HG03060 (cell line): ENCODE measurements around the gene DGKH.

Experiments used
- ATAC-seq: cut with Tn5 transposase; IDR thresholded peaks from one replicate; pipeline ENCODE4 v1.9.1; 2021; ENCODE audit warnings: low read depth, moderate number of reproducible peaks; ENCODE audit not compliant: unreplicated experiment

Gene DGKH

DNA sequence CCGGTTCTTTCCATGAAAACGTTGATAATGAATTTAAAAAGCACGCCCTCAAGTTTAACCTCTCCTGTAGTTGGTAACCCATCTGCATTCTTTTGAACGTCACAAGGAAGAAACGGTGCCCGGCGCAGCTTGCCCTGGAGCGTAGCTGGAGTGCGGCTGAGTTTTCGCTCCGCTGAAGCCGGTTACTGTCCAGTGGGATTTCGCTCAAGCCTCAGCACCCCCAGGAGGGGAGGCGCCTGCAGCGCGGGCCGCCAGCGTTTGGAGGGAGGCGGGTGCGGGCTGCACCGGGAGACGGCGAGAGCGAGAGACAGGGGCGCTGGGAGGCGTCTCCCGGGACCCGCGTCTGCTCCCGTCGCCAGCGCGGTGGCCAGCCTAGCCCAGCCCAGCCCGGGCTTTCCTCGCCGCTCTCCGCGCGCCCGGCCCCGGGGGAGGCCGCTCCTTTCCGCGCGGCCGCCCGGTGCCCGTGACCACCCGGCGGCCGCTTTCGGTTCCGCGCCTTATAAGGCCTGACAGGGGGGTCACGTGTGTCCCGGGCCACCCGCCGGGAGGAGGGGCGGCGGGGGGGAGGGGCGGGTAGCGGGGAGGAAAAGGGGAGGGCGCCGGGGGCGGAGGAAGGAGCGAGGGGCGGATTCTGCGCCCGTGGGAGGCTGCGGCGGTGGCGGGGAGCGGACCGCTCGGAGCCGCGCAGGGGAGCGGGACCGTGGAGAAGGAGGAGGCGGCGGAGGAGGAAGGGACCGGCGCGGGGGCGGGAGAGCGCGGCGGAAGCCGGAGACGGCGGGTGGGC is 8.3 kb upstream of the DGKH start:
- no peak for ATAC-seq

DNA sequence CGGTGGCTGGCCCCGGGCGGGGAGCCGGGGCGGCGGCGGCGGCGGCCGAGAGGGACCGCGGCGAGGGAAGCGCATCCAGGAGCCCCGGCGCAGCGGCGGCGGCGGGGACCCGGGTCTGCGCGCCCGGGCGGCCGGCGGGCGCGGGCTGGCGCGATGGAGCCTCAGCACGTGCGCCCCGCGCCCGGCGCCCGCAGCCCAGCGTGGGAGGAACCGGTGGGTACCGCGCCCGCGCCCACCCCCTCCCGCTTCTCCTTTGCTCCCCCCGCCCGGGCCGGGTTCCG is 7.8 kb upstream of the DGKH start:
- no peak for ATAC-seq

DNA sequence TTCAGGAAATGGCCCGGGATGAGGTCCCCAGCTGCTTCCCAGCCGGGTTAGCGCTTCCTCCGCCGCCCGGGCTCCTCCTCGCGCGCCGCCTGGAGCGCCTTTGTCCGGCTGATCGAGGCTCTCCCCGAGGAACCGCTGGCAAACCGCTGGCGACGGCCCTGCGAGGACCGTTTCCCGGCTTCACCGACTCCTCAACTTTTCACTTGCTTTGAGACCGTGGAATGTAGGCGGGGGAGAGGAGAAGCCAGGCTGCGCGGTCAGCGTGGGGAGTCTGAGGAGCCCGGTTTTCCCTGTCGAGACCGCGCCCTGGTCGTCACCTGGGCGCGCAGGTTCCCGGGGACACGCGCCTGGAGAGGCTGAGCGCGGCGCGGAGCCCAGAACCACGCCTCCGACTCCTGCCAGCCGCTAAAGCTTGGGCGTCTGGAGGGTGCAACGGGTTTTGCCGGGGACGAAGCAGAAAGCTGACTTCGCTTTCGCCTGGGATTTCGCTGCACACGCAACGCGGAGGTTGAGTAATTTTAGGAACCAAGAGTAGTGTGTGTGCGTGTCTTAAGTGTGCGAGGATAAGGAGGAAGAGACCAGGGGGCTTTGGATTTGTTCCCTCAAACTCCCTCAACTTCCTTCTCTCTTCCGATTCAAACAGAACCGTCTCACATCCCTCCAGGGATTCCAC is 7.3 kb upstream of the DGKH start:
- no peak for ATAC-seq

GRCh38 chr13:42041684-42042035 is 6.8 kb upstream of the DGKH start:
- no peak for ATAC-seq

DNA sequence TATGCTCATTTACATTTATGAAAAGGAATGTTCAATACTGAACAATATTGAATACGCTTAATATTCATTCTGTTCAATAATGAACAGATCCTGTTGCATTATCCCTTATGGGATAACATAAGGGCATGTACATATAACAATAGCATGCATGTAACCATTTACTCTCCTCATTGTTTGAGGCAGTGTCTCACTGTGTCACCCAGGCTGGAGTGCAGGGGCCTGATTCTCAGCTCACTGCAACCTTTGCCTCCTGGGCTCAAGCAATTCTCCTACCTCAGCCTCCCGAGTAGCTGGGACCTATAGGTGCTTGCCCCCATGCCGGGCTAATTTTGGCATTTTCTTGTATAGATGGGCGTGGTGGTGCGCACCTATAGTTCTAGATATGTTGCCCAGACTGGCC is 4.8 kb upstream of the DGKH start:
- no peak for ATAC-seq

DNA sequence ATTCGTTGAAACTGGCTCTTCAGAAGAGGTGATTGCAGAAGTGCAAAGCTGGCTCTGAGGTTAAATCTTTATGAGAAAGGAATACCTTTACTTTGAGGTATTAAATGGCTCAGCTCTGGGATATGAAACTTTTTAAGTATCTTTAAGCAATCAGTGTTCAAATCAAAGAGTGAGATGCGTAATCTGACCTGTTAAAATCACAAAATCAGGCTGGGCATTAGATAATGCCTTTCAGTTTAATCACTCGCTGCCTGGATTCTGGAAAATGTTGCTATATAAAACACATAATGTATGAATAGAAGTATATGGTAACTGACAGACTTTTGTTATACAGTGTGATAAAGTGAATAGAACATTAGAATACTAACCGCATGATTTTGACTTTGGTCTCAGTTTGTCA is 2.0 kb upstream of the DGKH start:
- ATAC-seq, result no peak

GRCh38 chr13:42047561-42048341 is 697 bp upstream of the DGKH start:
- no peak for ATAC-seq

DNA sequence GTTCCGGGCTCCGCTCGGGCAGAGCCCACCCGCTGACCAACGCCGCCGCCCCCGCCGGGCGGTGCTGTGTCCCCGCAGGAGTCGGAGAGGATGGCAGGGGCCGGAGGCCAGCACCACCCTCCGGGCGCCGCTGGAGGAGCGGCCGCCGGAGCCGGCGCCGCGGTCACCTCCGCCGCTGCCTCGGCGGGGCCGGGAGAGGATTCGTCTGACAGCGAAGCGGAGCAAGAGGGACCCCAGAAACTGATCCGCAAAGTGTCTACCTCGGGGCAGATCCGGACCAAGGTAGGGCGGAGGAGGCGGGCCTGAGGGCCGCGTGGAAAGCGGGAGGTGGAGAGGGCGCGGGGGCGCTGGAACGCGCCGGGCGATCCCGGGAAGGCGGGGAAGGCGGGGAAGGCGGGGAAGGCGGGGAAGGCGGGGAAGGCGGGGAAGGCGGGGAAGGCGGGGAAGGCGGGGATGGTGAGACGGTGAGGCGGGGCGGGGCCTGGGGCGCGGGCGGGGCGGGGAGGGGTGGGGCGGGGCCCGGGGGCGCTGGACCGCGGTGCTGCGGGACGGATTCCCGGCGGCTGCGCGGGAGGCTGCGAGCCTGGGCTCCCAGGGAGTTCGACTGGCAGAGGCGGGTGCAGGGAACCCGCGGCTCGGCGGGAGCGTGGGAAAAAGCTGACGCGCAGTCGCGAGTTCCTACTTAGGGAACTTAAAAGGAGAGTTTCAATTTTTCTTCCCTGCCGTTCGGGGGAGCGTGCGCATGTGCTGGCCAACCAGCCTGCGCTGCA is 421 bp downstream of the DGKH start:
- ATAC-seq, result no peak

GRCh38 chr13:42049454-42049813 is 986 bp downstream of the DGKH start:
- ATAC-seq, result no peak

GRCh38 chr13:42054798-42055499 is 6.5 kb downstream of the DGKH start:
- no peak for ATAC-seq

DNA sequence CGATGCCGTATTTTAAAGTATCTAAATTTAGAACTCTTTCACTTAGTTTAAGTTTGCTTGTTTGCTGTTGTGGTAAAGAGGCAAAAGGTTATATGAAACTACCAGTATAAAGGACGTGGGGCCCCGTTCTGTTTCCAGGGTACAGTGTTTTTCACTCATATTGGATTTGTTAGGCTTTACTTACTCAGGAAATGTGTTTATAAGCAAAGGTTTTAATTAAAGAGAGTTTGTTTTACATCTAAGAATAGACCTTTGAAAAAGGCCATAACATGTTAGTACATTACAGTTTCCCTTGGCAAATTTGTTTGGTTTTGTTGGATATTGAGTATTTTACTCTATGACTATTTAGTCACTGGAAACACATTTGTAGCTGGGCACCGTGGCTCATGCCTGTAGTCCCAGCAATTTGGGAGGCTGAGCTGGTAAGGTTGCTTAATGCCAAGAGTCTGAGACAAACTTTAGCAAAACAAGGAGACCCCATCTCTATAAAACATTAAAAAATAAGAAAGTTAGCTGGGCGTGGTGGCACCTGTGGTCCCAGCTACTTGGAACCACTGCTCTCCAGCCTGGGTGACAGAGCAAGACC is 7.1 kb downstream of the DGKH start:
- no peak for ATAC-seq

- ATAC-seq, result no peak
Observed at GRCh38 chr13:42056146-42056545, 7.7 kb downstream of the DGKH start.

DNA sequence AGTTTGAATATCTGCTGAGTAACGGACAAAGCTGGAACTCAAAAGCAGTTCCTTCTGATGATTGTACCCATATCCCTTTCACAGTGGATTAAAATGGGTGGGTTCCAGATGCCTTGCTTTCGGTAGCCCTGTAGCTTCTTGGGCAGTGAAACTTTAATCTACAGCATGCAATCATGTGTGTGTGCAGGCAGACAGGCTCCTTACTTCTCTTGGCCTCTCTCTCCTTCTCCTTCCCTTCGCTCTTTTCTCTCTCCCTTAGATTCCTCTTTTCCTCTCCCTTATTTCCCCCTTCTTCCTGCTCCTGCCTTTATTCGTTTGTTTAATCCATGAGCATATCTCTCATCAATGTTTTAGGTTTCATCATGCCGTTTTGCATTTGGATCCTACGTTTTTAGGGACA is 8.1 kb downstream of the DGKH start:
- no peak for ATAC-seq

- no peak for ATAC-seq
Observed at GRCh38 chr13:42057918-42058530, 9.6 kb downstream of the DGKH start.

- ATAC-seq, result no peak
Observed at GRCh38 chr13:42061943-42062342, 13.5 kb downstream of the DGKH start.

GRCh38 chr13:42063105-42063504 is 14.7 kb downstream of the DGKH start:
- no peak for ATAC-seq

- ATAC-seq, result no peak
Observed at GRCh38 chr13:42064259-42064658, 15.8 kb downstream of the DGKH start.

- no peak for ATAC-seq
Observed at GRCh38 chr13:42064966-42065365, 16.5 kb downstream of the DGKH start.

DNA sequence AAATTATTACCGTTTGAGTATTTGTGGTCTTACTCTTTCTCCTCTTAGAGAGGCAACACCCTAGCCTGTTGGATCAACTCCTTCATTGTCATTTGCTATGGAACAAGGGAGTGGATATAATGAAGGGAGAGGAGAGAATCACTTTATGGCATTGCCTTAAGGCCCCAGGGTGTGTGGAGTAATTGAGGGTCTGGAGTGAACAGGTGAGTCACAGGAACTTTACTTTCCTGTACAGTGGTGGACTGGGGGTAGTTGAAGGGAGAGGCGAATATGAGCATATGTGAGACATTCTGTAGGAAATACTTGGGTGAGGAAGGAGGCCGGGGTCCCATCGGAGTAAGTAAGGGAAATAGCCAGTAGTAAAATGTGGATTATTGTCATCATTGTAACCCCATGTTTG is 17.0 kb downstream of the DGKH start:
- ATAC-seq, result no peak

DNA sequence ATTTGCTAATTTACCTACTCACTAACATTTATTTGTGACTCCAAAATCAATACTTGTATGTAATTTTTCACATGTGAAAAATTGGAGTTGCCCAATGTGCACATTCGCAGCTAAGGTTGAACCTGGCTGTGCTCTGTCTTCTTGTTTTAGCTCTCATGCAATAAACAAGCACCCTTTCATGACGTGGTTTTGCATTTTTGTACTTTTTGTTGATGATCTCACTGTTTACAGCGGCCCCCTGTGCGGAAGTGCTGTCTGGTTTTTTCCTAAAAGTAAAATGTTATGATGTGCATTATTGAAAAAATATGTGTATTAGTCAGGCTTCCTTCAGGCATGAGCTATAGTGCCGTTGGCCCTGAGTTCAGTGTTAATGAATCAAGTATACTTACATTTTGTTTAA is 18.1 kb downstream of the DGKH start:
- no peak for ATAC-seq
